Measurements from ENCODE around the gene CCNL2. TPM values are rescaled to one million over a fixed set of nuclear protein-coding genes. Genes with fewer than 3 reads are reported as not detected.

Gene CCNL2
- total and polyA plus RNA-seq, 2 of the 13 experiments (the other 11 are each of a cell fraction or from before 2014, with no cell fraction given): 105 to 340 TPM

GRCh38 chr1:1428174-1428573 lies 29.0 kb upstream of the CCNL2 start:
- Histone ChIP-seq H3K4me2 (ENCODE audit: low read depth, low read length) (no peak overlapping the region), H3K4me1 (ENCODE audit: insufficient read depth, low read length) (peaks cover 50% of the 10 kb centered on the region), H3K9ac (ENCODE audit: insufficient read depth, low read depth, low read length) (no peak overlapping the region), H2AFZ (ENCODE audit: low read length) (no peak overlapping the region), H3K79me2 (ENCODE audit: insufficient read depth, low read length) (no peaks in the 10 kb centered on the region), H3K4me3 (replicated peaks in 1 of 3; ENCODE audit: insufficient read depth in 1 of 3, low read depth in 2 of 3, low read length in 3 of 3) (no peak overlapping the region), H3K27ac (ENCODE audit: extremely low read length, insufficient read depth, low read length) (no peak overlapping the region), H3K9me3 (ENCODE audit: low read length) (no peaks in the 10 kb centered on the region), H4K20me1 (ENCODE audit: insufficient read depth, low read length) (no peaks in the 10 kb centered on the region), H3K36me3 (replicated peaks in 1 of 2; ENCODE audit: control insufficient read depth in 1 of 2, insufficient read depth in 2 of 2, low read length in 2 of 2) (no peaks in the 10 kb centered on the region), H3K27me3 (ENCODE audit: control insufficient read depth in 1 of 2, insufficient read depth in 2 of 2, low read length in 2 of 2) (no peaks in the 10 kb centered on the region)
- DNase-seq (ENCODE audit: low spot score): no peak
- intact Hi-C loops (cut with micrococcal nuclease; ENCODE audit: unreplicated experiment) (no loop called here), in situ Hi-C loops (cut with HindIII; ENCODE audit: extremely low pct_ligation_motif_present, low pct_unique_long_range_greater_than_20kb) (no loop called here)
- POLR2A ChIA-PET: interaction anchor here (1.3 to 11.0 kb wide), 5 partner anchors 7 to 35 kb away, joined by 3 to 355 read pairs (median 76); partner anchors contain the start of genes ANKRD65, CCNL2 and MRPL20
- FAIRE-seq: no peak
- TF ChIP-seq ZNF510 (CRISPR knock-in tag; IDR thresholded peaks at IDR 0.05; ENCODE audit: low read depth) (no peak), AGO1 (IDR thresholded peaks at IDR 0.05; ENCODE audit: low read depth, low read length, poor library complexity, severe bottlenecking) (peak; percentile 97), HNRNPK (IDR thresholded peaks at IDR 0.05; ENCODE audit: low read depth, low read length, poor library complexity, severe bottlenecking) (peak; percentile 99), ZNF326 (CRISPR knock-in tag; IDR thresholded peaks at IDR 0.05; ENCODE audit: borderline replicate concordance) (no peak), ATF3 (CRISPR knock-in tag; IDR thresholded peaks at IDR 0.05) (no peak), AGO2 (optimal IDR thresholded peaks at IDR 0.05; ENCODE audit: low read depth, low read length) (peak; percentile 96), RAD21 (CRISPR knock-in tag; IDR thresholded peaks at IDR 0.05) (no peak), AHR (CRISPR knock-in tag; IDR thresholded peaks at IDR 0.05) (no peak), TRIM24 (CRISPR knock-in tag; IDR thresholded peaks at IDR 0.05) (no peak), PCBP1 (IDR thresholded peaks at IDR 0.05; ENCODE audit: borderline replicate concordance, low read depth, low read length) (peak; percentile 93; the same call in 1 of the 2 replicates), RBFOX2 (IDR thresholded peaks at IDR 0.05; ENCODE audit: low read depth, low read length) (peak; percentile 73), SNAPC4 (CRISPR knock-in tag; IDR thresholded peaks at IDR 0.05) (no peak), ZSCAN25 (CRISPR knock-in tag; IDR thresholded peaks at IDR 0.05) (peak; percentile 89), CREB1 (IDR thresholded peaks at IDR 0.05) (no peak), CREB1 (CRISPR knock-in tag; IDR thresholded peaks at IDR 0.05) (no peak)
- TF ChIP-seq, protein P1, sequence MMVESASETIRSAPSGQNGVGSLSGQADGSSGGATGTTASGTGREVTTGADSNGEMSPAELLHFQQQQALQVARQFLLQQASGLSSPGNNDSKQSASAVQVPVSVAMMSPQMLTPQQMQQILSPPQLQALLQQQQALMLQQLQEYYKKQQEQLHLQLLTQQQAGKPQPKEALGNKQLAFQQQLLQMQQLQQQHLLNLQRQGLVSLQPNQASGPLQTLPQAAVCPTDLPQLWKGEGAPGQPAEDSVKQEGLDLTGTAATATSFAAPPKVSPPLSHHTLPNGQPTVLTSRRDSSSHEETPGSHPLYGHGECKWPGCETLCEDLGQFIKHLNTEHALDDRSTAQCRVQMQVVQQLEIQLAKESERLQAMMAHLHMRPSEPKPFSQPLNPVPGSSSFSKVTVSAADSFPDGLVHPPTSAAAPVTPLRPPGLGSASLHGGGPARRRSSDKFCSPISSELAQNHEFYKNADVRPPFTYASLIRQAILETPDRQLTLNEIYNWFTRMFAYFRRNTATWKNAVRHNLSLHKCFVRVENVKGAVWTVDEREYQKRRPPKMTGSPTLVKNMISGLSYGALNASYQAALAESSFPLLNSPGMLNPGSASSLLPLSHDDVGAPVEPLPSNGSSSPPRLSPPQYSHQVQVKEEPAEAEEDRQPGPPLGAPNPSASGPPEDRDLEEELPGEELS (CRISPR knock-in tag; IDR thresholded peaks at IDR 0.05): no peak
- TF ChIP-seq, protein P2, sequence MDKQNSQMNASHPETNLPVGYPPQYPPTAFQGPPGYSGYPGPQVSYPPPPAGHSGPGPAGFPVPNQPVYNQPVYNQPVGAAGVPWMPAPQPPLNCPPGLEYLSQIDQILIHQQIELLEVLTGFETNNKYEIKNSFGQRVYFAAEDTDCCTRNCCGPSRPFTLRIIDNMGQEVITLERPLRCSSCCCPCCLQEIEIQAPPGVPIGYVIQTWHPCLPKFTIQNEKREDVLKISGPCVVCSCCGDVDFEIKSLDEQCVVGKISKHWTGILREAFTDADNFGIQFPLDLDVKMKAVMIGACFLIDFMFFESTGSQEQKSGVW (CRISPR knock-in tag; IDR thresholded peaks at IDR 0.05; ENCODE audit: borderline replicate concordance): no peak
- ATAC-seq: no peak
- 78% methylated on average over 10 of the region's 19 CpGs for WGBS (ENCODE audit: low lambda C conversion rate)
- CTCF ChIA-PET (ENCODE audit: low intra/inter-chr PET ratio, low total read pairs): no interaction called here
- BruUV-seq (replicated peaks): no TSS peak
